Kidney epithelial cell (primary cell): ENCODE measurements around the gene NDC1. TPM values are rescaled to one million over a fixed set of nuclear protein-coding genes. Genes with fewer than 3 reads are reported as not detected.
A peak's percentile ranks its signal among the peaks of the same experiment; 100 is the strongest.

Experiments
- DNase-seq: peaks from one replicate; pipeline ENCODE4 v3.0.0-alpha.2; 2010; ENCODE audit warnings: low read depth
- H3K27me3 ChIP-seq: 2 replicates; pipeline ENCODE4 v1.6.0; 2011; ENCODE audit warnings: low read length; ENCODE audit not compliant: control insufficient read depth, insufficient read depth
- H3K36me3 ChIP-seq: 2 replicates; pipeline ENCODE4 v1.5.1; 2011; ENCODE audit warnings: low read length; ENCODE audit not compliant: control insufficient read depth, insufficient read depth
- H3K4me3 ChIP-seq: 2 replicates; pipeline ENCODE4 v1.5.1; 2011; ENCODE audit warnings: low read depth, mild to moderate bottlenecking, control low read depth, low read length
- total RNA-seq: library from RNA; depleted of rRNA; stranded (reverse); fragments of >200 nt; gene quantifications from 2 replicates; pipeline ENCODE4 v1.2.3, GENCODE V29; 2015
- TF ChIP-seq, protein P1 (sequence below): IDR thresholded peaks from 2 replicates; pipeline ENCODE4 v1.5.1; 2011; ENCODE audit warnings: mild to moderate bottlenecking, moderate library complexity, low read length, control low read depth, inconsistent platforms; ENCODE audit not compliant: insufficient read depth, poor library complexity, severe bottlenecking

NDC1 gene
- total RNA-seq, 1 donor from 2014 or later, result 22.8 TPM

DNA sequence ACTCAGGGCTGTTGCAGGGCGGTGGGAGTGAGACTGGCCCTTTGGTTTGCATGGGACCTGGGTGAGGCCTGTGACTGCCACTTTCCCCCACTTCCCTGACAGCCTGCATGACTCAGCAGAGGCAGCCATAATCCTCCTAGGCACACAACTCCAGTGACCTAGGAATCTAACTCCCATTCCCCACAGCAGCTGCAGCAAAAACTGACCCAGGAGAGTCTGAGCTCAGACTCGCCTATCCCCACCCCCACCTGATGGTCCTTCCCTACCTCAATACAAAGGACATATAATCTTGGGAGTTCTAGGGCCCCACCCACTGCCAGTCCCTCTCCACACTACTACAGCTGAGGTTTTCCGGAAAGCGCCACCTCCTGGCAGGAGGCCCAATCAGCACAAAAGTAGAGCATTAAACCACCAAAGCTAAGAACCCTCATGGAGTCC, 26.7 kb downstream of the NDC1 start:
- H3K4me3 ChIP-seq, result no peak overlapping the region
- no peak for DNase-seq
- TF ChIP-seq, protein P1, sequence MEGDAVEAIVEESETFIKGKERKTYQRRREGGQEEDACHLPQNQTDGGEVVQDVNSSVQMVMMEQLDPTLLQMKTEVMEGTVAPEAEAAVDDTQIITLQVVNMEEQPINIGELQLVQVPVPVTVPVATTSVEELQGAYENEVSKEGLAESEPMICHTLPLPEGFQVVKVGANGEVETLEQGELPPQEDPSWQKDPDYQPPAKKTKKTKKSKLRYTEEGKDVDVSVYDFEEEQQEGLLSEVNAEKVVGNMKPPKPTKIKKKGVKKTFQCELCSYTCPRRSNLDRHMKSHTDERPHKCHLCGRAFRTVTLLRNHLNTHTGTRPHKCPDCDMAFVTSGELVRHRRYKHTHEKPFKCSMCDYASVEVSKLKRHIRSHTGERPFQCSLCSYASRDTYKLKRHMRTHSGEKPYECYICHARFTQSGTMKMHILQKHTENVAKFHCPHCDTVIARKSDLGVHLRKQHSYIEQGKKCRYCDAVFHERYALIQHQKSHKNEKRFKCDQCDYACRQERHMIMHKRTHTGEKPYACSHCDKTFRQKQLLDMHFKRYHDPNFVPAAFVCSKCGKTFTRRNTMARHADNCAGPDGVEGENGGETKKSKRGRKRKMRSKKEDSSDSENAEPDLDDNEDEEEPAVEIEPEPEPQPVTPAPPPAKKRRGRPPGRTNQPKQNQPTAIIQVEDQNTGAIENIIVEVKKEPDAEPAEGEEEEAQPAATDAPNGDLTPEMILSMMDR, result peak; percentile 14
- H3K27me3 ChIP-seq, result no peaks in the 10 kb centered on the region
- no peaks in the 10 kb centered on the region for H3K36me3 ChIP-seq

GRCh38 chr1:53810497-53810896, 27.6 kb downstream of the NDC1 start:
- DNase-seq, result no peak
- no peaks in the 10 kb centered on the region for H3K36me3 ChIP-seq
- no peak overlapping the region for H3K4me3 ChIP-seq
- no peaks in the 10 kb centered on the region for H3K27me3 ChIP-seq
- TF ChIP-seq, protein P1, result no peak

DNA sequence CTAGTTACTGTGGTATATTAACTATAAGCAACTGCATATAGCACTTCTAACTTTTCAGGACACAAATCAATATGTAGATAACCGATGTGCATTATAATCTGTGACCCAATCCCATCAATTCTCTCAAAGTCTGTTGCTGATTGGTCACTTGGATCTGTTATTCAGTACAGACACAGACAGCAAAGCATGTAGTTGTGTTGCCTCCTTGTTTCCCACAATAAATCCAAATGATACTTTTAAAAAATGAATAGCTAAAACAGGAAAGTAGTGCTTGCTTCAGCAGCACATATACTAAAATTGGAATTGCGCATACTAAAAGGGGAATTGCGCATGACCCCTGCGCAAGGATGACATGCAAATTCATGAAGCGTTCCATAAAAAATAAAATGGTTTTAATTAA, 28.1 kb downstream of the NDC1 start:
- H3K27me3 ChIP-seq, result no peaks in the 10 kb centered on the region
- no peaks in the 10 kb centered on the region for H3K36me3 ChIP-seq
- H3K4me3 ChIP-seq, result no peak overlapping the region
- TF ChIP-seq, protein P1, result no peak
- DNase-seq, result no peak

DNA sequence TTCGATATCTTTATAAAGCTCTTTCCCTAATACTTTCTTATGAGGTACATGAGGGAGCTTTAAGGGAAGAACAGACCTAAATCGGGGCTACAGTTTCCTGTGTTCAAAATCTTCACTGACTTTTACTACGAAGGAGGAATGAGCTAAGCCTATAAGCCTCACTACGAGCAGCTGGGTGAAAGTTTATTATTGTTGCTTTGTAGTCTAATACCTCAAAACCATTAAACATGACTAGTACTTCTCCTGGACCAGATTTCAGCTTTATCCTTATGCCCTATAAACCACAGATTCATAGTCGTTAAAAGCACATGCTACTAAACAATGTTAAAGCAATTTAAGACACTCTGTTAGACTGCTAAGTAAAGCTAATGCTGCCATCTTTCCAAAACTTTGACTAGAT, 30.2 kb downstream of the NDC1 start:
- no peaks in the 10 kb centered on the region for H3K27me3 ChIP-seq
- no peaks in the 10 kb centered on the region for H3K36me3 ChIP-seq
- H3K4me3 ChIP-seq, result no peak overlapping the region
- TF ChIP-seq, protein P1, result no peak
- DNase-seq, result no peak

GRCh38 chr1:53804791-53805505, 33.1 kb downstream of the NDC1 start:
- no peak overlapping the region for H3K4me3 ChIP-seq
- no peaks in the 10 kb centered on the region for H3K36me3 ChIP-seq
- TF ChIP-seq, protein P1, result no peak

GRCh38 chr1:53804181-53804580, 33.9 kb downstream of the NDC1 start:
- Histone ChIP-seq H3K36me3 (no peaks in the 10 kb centered on the region), H3K27me3 (no peaks in the 10 kb centered on the region), H3K4me3 (no peak overlapping the region)
- no peak for DNase-seq
- TF ChIP-seq, protein P1, result no peak

More at GRCh38 chr1:53804791-53805505, 33.1 kb downstream of the NDC1 start:
- H3K27me3 ChIP-seq, result no peaks in the 10 kb centered on the region
- DNase-seq, result no peak
